DMS153 (cell line): ENCODE results near the gene COLEC12.
"Not testable (repeated sequence)": the region's sequence is repeated elsewhere in the genome, so short reads cannot be mapped to it uniquely, and the experiment has no call there.

Experiments
- DNase-seq: peaks from one replicate; lab custom pipeline; 2025; lab: John Stamatoyannopoulos, UW

The COLEC12 gene

GRCh38 chr18:408367-408766, 92.1 kb downstream of the COLEC12 start:
- DNase-seq: no peak

DNA sequence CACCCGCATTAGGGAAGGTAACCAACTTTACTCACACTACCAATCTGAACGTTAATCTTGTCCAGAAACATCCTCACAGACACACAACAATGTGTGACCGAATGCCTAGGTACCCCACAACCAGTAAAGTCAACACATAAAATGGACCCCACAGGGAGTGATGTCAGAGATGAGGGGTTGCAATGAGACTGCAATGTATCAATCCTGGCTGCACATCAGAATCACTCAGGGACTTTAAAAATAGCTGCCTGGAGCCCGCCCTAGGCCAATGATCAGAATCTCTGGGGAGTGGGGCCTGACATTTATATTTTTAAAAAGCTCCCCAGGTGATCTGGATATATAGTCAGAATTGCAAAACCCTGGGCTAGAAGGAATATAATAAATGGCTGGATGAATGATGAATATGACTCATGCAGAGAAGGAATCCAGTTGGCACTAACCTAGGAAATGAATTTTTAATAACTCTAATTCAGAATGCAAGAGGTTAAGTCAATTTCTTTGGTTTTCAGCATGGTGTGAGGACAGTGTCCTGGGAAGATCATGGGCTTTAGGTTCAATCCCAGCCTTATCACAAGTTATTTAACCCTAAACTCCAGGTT, 92.8 kb downstream of the COLEC12 start:
- DNase-seq: no peak

DNA sequence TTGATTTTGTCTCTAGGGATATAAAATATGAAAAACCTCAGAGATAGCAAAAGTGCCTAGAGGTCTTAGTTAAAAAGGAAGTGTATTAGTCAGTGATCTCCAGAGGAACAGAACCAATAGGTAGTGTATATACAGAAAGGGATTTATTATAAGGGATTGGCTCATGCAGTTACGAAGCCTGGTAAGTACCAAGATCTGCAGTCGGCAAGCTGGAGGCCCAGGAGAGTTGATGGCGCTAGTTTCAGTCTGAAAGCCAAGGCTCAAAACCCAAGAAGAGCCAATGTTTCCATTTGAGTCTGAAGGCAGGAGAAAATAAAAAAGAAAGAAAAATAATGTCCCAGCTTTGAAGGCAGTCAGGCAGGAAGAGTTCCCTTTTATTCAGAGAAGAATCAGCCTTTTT, 93.3 kb downstream of the COLEC12 start:
- no peak for DNase-seq

GRCh38 chr18:406677-407076, 93.8 kb downstream of the COLEC12 start:
- DNase-seq: no peak

GRCh38 chr18:405006-405405, 95.5 kb downstream of the COLEC12 start:
- DNase-seq: not testable (repeated sequence)

DNA sequence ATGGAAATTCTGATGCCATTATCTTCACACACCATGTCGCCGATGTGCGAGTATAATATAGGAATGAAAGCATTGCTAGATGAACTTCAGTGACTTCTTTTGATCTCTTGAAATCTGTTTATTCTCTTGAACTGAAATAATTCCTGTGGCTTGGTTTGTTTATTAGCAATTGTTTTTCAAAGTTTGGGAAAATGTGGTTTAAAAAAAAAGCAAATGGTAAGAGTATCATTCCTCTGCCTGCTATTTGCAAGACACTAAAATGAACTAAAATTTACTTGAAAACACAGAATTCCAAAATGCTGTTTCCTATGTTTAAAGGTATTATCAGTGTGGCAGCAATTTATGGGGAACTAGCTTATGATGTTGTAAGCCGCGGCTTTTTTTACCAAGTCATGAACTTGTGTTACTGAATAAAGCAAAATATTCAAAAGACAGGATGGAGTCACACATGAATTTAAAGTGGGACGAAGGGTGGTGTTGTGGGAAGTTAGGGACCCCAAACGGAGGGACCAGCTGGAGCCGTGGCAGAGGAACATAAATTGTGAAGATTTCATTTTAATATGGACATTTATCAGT, 96.4 kb downstream of the COLEC12 start:
- DNase-seq: no peak

GRCh38 chr18:402129-402528, 98.4 kb downstream of the COLEC12 start:
- DNase-seq: no peak

DNA sequence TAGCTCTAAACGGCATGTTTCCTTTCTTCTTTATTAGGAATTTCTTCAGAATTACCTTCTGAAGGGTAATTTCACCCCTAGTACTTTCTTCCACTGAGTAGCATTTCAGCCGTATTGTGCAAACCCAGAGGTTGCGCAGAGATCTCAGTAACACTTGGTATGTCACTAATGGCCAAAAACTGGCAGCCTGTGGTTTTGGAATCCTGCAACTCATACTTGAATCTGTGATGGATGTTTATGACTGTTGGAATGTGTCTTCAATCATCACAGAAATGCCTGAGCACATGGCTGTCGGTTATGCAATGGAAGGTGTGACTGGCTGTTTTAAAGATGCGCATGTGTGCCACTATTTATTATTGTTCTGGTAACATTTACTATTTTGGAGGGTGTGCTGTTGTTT, 100.0 kb downstream of the COLEC12 start:
- no peak for DNase-seq

GRCh38 chr18:399631-400135, 100.8 kb downstream of the COLEC12 start:
- DNase-seq: no peak

DNA sequence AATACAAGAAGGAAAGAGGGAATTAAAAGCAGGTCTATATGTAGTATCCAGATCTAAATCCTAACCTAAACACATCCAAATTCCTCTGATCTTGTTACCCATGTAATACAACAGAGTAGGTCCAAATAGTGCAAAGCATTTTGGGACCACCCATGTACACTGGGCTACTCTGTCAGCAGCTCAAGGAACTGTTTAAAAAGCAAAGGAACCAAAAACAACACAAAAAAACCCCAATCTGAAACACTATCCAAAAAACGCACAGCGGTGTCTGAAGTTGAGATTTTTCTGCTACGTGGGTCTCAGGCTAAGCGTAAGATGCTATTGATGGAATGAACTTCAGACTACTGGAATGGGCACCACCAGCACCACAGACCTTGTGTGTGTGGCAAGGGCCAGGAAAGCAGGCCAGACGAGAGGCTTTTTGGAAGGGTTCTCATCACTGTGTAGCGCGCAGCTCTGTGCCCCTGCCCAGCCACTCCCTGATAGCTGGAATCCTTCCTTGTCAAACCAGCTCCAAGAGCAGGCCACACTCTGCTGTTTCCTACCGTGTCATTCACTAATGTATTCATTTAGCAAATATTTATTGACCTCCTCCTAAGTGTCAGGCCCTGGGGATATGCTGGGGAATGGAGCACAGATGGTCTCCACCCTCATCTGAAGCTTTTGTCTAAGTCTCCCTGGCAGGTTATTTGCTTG, 101.4 kb downstream of the COLEC12 start:
- no peak for DNase-seq

DNA sequence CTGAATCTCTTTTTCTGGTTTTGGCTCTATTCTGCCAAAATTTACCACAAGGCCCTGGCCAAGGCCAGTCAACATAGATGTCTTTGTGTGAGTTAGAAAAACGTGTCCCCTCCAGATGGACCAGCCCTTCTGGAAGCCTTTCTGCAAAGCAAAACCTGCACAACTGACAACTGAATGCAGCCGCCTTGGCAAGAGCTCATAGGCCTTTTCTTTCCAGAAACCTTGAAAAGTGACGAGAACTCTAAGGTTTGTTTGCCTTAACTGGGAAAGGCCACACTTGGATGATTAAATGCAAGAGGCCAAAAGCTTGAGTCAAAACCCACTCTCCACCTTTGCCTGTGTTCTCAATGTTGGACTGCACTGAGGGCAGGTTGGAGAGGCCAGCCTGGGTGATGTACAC, 103.9 kb downstream of the COLEC12 start:
- DNase-seq: no peak

DNA sequence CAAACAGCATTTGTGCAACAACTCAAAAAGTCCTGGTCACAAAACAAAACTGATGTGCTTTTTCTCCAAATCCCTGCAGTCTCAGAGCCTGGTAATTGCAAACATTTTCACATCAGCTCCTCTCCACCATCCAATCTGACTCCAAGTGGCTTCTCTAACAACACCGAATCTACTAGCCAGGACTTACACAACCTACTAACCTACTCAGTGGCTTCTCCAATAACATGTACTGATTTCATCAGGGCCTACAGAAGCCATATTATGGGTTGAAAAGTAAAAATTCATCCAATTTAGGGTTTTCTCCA, 104.3 kb downstream of the COLEC12 start:
- DNase-seq: no peak

DNA sequence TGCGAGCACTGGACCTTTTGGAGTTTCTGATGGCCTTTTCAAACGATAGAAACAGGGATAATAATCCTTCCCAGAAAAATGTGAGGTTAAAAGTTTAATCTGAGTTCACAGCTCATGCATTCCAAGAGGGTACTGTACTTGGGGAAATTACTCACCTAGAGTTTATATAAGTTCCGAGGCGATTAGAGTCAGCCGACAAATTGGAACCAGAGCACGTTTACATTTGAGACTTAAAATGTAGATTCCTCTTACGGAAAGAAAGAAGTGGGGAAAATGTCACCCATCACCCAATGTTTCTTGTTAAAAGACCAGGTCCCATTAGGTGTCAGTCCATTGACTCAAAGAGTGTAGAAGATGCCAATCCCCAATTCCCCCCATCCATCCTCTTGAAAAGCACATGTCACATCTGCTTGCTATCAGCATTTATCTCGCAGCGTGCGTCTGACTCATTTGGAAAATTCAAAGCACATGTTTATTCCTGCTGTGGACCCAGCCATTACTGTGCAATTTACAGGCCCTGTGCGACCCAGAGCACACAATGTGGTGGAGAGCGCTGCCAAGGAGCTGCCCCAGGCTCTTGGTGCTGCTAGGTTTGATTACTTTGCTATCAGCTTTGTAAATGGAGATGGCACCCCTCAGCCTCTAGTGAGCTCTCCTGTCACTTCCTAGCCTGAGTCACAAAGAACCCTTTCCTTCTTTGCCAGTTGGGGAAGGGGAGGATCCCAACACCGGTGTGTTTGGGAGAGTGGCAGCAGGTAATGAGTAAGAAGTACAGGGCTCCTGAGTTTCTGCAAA, 104.8 kb downstream of the COLEC12 start:
- no peak for DNase-seq

DNA sequence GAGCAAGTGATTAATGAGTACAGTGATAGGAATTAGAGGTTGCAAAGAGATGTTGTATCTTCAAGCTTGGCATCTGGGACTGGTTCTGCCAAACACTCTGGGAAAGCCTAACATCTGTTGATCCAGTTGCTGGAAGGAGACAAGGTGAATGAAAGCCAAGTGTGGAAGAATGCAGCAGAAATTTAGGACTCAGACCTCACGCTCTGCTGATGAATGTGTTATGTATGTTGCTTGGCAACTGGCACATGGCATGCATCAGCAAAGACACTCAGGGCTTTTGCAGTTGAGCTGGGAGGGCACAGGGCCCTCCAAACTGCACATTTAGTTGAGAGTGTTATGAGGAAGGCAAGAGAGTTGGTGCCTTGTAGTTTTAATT, 105.5 kb downstream of the COLEC12 start:
- DNase-seq: no peak

DNA sequence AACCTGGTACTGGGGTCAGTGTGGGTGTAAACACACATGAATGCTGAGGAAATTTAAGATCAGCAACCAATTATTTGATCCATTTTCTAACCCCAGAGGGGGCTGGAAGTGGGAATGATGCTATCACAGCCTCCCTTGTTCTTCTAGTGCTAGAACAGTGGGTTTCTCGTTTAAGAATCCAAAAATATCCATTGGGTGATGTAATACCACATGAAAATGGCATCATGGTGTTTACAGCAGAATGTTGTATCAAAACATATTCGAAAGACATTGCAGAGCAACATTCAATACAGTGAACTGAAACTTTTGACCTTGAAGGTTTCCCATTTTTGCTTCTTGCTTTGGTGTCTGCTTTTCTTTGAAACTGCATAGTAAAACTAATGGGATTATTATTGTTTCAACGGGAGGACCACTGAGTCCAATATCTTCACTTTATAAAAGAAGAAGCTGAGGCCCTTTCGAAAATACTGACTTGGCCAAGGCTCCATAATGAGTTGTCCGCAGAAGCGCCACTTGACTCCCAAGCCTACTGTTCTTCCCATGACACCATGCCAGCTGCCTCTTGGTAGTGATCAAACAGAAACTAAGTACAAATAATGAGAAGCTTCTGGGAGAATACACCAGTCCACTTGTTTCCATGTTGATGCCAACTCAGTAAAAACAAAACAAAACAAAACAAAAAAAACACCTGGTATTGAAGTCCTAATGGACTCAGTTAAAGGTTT, 106.1 kb downstream of the COLEC12 start:
- peak; percentile 12 for DNase-seq

DNA sequence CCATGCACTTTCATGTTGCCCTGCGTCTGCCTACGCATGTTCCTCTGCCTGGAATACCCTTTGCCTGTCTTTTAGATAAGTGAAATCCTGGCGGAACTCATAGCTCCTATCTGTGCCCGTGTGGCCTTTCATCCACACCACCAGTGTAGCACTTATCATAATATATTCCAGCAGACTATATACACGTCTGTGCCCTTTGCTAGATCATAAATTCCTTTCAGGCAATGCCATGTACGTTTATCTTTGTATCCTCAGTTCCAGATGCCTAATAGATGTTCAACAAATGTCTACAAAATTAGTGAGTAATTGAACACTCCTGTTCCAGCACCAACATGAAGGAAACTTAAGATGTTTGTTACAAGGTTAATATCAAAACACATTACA, 106.9 kb downstream of the COLEC12 start:
- DNase-seq: no peak

DNA sequence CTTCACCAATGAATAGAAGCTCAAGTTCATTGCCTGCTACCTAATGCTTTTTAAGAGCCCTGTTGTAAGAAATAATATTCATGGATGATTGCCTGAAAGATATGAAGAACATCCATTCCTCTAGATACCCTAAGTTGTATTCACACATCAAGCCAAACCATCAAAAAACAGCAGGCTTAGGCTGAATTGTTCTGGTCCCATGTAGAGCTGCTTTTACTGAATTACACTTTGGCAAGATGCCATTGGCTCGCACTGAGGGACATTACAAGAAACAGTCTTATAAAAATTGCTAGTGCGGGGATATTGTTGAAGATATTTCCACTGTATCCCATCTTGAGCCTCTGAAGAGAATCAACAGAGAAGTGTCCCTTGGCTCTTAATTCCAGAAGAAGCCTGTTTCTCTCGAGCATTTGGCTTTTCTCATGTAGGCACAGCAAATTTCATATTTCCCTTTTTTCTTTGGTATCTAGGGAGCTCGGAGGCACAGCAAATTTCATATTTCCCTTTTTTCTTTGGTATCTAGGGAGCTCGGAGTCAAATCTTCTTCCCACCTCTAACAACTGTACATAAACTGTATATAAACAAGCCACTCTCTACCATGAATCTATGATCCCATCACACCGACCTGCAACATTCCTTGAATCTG, 107.5 kb downstream of the COLEC12 start:
- no peak for DNase-seq

- no peak for DNase-seq
Measured at GRCh38 chr18:390741-391478, 109.6 kb downstream of the COLEC12 start.

- DNase-seq: no peak
Measured at GRCh38 chr18:389658-390357, 110.7 kb downstream of the COLEC12 start.

- DNase-seq: no peak
Measured at GRCh38 chr18:388200-388599, 112.3 kb downstream of the COLEC12 start.
